KBM-7 (cell line): ENCODE data around the gene MYO1B.
A peak's percentile ranks its signal among the peaks of the same experiment; 100 is the strongest.

Source experiments
- DNase-seq: peaks from one replicate; pipeline ENCODE4 v3.0.0-alpha.2; 2015
- in situ Hi-C: fragments of 300-500 bp; cut with MboI; formaldehyde crosslinking; loops from 2 replicates; pipeline ENCODE4 v1.14.3; 2020; ENCODE audit warnings: low sequenced_read_pairs, low pct_unique_long_range_greater_than_20kb, mixed read lengths

Gene MYO1B

GRCh38 chr2:191245046-191245868, at the start of gene MYO1B:
TSS of gene MYO1B (plus strand) at chr2:191245404. CDS start at chr2:191276896, 31,492 bp downstream.
- DNase-seq: peak; percentile 84
- in situ Hi-C loops: no loop called here

GRCh38 chr2:191197096-191197495, 48.1 kb upstream of the MYO1B start:
- no peak for DNase-seq
- in situ Hi-C loops: loop anchor here (25.0 kb wide), 1 partner anchor 315 kb away; no protein-coding TSS in a partner anchor

DNA sequence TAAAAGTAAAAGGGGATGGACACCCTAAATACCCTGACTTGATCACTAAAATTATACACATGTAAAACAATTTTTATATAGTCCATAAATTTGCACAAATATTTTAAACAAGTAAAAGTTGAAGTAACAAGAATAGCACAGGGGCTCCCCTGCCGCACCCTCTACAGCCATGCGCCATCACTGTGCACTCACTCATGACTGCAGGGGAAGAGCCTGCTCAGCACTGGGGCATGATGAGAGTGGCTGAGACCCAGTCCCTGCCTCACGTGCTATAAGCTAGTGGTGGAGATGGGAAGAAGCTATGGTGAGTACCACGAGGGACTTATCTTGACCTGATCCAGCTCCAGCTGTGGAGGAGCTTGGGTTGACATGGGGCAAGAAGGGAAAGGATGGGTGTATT, 46.9 kb upstream of the MYO1B start:
- in situ Hi-C loops: loop anchor here (25.0 kb wide), 1 partner anchor 314 kb away; no protein-coding TSS in a partner anchor
- no peak for DNase-seq

DNA sequence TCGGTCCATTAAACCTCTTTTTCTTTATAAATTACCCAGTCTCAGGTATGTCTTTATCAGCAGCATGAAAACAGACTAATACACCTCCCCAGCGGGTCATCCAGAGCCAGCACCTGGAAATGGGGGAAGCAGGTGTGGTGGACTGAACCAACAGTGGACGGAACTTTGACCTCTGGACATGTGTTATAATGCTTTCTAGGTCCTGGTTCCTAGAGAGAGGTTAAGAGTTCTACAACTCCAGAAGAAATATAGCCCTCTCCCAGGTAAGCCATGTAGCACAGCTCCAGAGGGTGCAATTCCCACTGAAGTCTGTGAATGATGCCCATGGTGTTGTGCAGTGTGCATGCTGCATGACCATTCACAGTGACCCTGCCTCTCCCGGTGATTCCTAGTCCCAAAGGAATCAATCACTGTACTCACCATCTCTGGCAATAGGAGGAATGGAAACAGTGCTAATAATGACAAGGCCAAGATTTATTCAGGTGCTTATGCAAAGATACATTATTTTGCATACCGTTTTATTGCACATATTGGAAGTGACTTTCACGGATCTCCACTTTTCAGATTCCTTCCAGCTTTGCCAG, 45.2 kb upstream of the MYO1B start:
- no peak for DNase-seq
- in situ Hi-C loops: loop anchor here (25.0 kb wide), 1 partner anchor 312 kb away; no protein-coding TSS in a partner anchor

- in situ Hi-C loops: no loop called here
Observed at GRCh38 chr2:191200910-191201309, 44.3 kb upstream of the MYO1B start.

DNA sequence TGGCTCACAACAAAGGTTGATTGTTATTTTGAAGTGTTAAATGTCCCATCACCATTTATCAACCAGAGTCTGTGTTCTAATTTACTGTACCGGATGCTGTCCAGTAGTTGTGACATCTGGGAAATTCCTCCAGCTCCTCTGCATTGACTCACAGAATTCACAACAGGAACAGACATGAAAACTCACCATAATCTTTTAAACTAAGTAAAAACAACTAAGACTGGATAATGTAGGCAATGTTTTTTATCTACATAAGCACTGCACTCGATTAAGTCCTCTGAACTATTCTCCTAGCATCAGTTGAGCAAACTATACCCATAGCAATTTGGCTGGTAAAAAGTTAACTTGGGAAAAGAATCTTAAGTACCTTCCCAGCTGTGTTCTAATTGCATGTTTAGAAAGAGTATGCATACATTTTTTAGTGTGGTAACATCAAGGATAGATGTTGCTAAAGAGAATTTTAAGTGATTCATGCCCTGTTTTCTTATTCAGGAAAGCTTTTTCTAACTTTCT, 42.9 kb upstream of the MYO1B start:
- in situ Hi-C loops: no loop called here
- no peak for DNase-seq

More at GRCh38 chr2:191200910-191201309, 44.3 kb upstream of the MYO1B start:
- DNase-seq: no peak

- peak; percentile 30 for DNase-seq
- in situ Hi-C loops: no loop called here
Observed at GRCh38 chr2:191202881-191203397, 42.3 kb upstream of the MYO1B start.

DNA sequence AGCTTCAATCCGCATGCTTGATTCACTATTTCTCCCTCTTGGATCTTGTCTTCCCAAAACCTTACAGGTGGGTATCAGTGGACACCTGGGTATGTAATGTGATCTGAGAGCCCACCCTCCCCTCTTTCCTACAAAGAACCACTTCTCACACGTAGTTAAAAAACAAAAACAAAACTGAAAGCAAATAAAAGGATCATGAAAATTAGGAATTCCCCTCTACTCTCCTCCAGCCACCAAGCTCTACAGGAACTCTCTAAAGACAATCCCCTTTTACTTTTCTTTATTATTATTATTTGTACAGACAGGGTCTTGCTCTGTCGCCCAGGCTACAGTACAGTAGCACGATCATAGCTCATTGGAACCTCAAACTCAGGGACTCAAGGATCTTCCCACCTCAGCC, 40.8 kb upstream of the MYO1B start:
- DNase-seq: no peak
- in situ Hi-C loops: no loop called here

DNA sequence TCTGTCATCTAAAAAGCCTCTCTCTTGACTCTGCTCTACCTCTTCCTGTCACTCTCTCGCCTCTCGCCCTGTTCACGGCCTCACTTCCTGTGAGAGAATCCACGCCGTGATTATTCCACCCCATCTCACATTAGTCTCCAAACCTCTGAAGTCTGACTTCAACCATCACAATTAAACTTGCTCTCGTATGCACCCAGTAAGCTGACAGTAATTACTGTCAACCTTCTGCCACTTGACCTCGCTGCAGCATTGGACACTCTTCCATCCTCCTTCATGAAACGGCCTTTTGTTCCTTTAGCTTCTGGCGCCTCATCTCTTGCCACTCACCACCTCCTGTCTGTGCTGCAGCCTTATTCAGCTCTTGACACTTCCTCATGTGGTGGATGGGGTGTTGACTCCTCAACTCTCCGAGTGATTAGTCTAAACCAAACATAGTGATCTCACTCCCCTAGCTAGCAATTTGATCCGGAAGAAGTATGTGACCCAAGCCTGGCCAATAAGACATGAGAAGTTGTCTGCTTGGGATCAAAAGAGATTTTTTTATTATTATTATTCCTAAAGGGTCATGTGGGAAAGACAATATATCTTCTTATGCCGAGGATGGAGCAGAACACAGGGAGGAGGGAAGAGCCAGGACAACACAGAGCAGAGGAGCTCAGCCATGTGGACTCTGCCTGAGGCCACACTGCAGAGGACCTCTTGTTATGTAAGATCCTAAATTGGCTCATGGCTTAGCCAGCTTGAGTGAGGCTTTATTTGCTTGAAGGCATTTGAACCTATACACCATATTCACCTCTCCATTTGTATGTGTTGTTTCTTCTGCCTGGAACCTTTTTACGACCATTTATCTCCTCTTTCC, 38.4 kb upstream of the MYO1B start:
- in situ Hi-C loops: no loop called here
- DNase-seq: no peak

- no peak for DNase-seq
- in situ Hi-C loops: no loop called here
Observed at GRCh38 chr2:191209340-191209739, 35.9 kb upstream of the MYO1B start.

GRCh38 chr2:191212119-191212518, 33.1 kb upstream of the MYO1B start:
- DNase-seq: no peak
- in situ Hi-C loops: no loop called here

GRCh38 chr2:191213333-191213732, 31.9 kb upstream of the MYO1B start:
- in situ Hi-C loops: no loop called here
- no peak for DNase-seq

GRCh38 chr2:191215230-191215629, 30.0 kb upstream of the MYO1B start:
- in situ Hi-C loops: no loop called here
- DNase-seq: no peak

DNA sequence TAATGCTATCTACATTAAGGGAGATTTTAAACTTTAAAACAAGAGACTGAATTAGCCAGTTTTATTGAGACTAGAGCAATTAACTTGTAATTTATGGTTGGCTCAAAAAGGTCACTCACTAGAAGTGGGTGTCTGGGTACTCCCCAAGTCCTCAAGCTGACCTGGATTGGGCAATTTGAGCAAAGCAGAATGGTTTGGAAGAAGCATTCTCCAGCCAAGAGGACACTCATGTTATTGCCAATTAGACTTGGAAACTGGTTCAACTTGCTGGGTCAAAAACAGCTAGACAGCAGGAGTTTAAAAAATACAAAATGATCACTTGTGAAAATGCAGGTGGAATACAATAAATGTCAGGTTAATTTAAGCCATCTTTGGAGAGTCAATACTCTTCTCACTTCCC, 29.5 kb upstream of the MYO1B start:
- DNase-seq: no peak
- in situ Hi-C loops: no loop called here

DNA sequence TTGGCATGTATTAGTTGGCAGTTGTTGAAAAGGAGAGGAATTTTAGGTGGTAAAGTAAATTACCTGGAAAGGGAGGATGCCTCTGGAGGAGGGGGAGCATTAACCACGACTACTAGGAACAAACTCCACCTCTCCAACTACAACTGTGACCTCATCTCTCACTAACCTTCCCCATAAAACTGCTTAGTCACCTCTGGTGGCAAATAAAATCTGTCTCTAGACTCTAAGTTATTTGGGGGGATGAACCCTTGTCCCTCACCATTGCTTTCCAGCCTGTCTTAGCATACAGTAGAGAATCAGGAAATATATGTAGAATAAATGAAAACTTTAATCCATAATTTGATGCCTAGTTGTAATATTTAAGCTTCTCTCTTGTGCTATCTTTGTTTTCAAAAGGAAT, 27.6 kb upstream of the MYO1B start:
- in situ Hi-C loops: no loop called here
- peak; percentile 37 for DNase-seq

- DNase-seq: peak; percentile 85
- in situ Hi-C loops: no loop called here
Observed at GRCh38 chr2:191218292-191218898, 26.8 kb upstream of the MYO1B start.

- in situ Hi-C loops: no loop called here
Observed at GRCh38 chr2:191220671-191221070, 24.5 kb upstream of the MYO1B start.

GRCh38 chr2:191221666-191222065, 23.5 kb upstream of the MYO1B start:
- in situ Hi-C loops: no loop called here
- DNase-seq: no peak

More at GRCh38 chr2:191220671-191221070, 24.5 kb upstream of the MYO1B start:
- peak; percentile 55 for DNase-seq

- peak; percentile 74 for DNase-seq
Observed at GRCh38 chr2:191222507-191222906, 22.7 kb upstream of the MYO1B start.

More at GRCh38 chr2:191222507-191222906, 22.7 kb upstream of the MYO1B start:
- in situ Hi-C loops: no loop called here
